Omental fat pad (tissue), 4 donors: ENCODE measurements around the gene GDAP1L1. TPM values are rescaled to one million over a fixed set of nuclear protein-coding genes. Genes with fewer than 3 reads are reported as not detected.
"Not testable (repeated sequence)": the region's sequence is repeated elsewhere in the genome, so short reads cannot be mapped to it uniquely, and the experiment has no call there.

Source experiments
- ATAC-seq: fragments of 150-250 bp; one replicate; pipeline ENCODE4 v1.9.1; 2016; ENCODE audit warnings: mild to moderate bottlenecking, moderate library complexity; ENCODE audit not compliant: low FRiP score
- DNase-seq: peaks from one replicate; pipeline ENCODE4 v3.0.0-alpha.2; 2019; ENCODE audit warnings: low spot score
- CTCF ChIP-seq, 3 donors: fragments of 450-650 bp; IDR thresholded peaks; one replicate each; pipeline ENCODE4 v1.5.1; 2016 to 2017; ENCODE audit warnings: antibody characterized with exemption in 3 of 3, mild to moderate bottlenecking in 3 of 3, moderate library complexity in 2 of 3
- total RNA-seq, 4 donors: library from RNA; depleted of rRNA; stranded (reverse); fragments of >200 nt; gene quantifications; one replicate each; pipeline ENCODE4 v1.1.0, GENCODE V29; 2016

The GDAP1L1 gene
- total RNA-seq, 4 donors from 2014 or later, result not detected

GRCh38 chr20:44224637-44225036 is 22.5 kb upstream of the GDAP1L1 start:
- no peak for DNase-seq
- no peak for TF ChIP-seq CTCF (IDR thresholded peaks at IDR 0.05)
- ATAC-seq, result no peak

GRCh38 chr20:44228465-44229258 is 18.4 kb upstream of the GDAP1L1 start:
- DNase-seq (no peak), ATAC-seq (no peak)
- TF ChIP-seq CTCF (IDR thresholded peaks at IDR 0.05), result no peak

- ATAC-seq (no peak), DNase-seq (no peak)
- no peak for TF ChIP-seq CTCF (IDR thresholded peaks at IDR 0.05)
These were observed 15.9 kb upstream of the GDAP1L1 start for GRCh38 chr20:44231193-44231592.

GRCh38 chr20:44231713-44232468 is 15.2 kb upstream of the GDAP1L1 start:
- no peak for DNase-seq
- TF ChIP-seq CTCF (IDR thresholded peaks at IDR 0.05), result no peak
- ATAC-seq, result no peak

GRCh38 chr20:44232469-44232856 is 14.6 kb upstream of the GDAP1L1 start:
- not testable (repeated sequence) for DNase-seq

GRCh38 chr20:44233436-44234016 is 13.6 kb upstream of the GDAP1L1 start:
- DNase-seq (no peak), ATAC-seq (no peak)
- no peak for TF ChIP-seq CTCF (IDR thresholded peaks at IDR 0.05)

More at GRCh38 chr20:44232469-44232856, 14.6 kb upstream of the GDAP1L1 start:
- ATAC-seq, result not testable (repeated sequence)

- DNase-seq (no peak), ATAC-seq (no peak)
These were observed 12.4 kb upstream of the GDAP1L1 start for GRCh38 chr20:44234566-44235317.

More at GRCh38 chr20:44234566-44235317, 12.4 kb upstream of the GDAP1L1 start:
- TF ChIP-seq CTCF (IDR thresholded peaks at IDR 0.05), result no peak
